ES-I3 (cell line): ENCODE data around the gene NLRC4.

Experiments
- H3K36me3 ChIP-seq: 2 replicates; pipeline ENCODE4 v1.6.1; 2013; ENCODE audit warnings: mild to moderate bottlenecking, low read length, control low read depth, moderate library complexity; ENCODE audit not compliant: insufficient read depth
- H3K4me1 ChIP-seq: 2 replicates; pipeline ENCODE4 v1.6.1; 2013; ENCODE audit warnings: mild to moderate bottlenecking, control low read depth, low read length; ENCODE audit not compliant: insufficient read depth
- H3K9ac ChIP-seq: 2 replicates; pipeline ENCODE4 v1.6.1; 2013; ENCODE audit warnings: low read depth, mild to moderate bottlenecking, low read length, moderate library complexity
- H3K9me3 ChIP-seq: 2 replicates; pipeline ENCODE4 v1.6.1; 2013; ENCODE audit warnings: mild to moderate bottlenecking, low read length, moderate library complexity; ENCODE audit not compliant: control insufficient read depth, insufficient read depth

Gene NLRC4

DNA sequence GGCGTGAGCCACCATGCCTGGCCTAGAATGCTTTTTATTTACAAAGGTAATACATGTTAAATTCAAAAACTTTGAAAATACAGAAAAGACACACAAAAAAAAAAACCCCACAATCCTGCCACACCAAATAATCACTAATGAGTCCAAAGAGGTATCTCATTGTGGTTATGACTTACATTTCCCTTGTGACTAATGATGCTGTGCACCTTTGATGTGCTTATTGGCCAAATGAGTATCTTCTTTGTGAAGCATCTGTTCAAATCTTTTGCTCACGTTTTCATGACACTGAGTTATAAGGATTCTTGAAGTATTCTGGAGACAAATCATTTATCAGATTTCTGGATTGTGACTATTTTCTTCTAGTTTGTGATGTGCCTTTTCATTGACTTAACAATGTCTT lies 6.4 kb upstream of the NLRC4 start:
- H3K36me3 ChIP-seq = no peaks in the 10 kb centered on the region
- H3K9ac ChIP-seq = no peak overlapping the region
- no peaks in the 10 kb centered on the region for H3K9me3 ChIP-seq
- H3K4me1 ChIP-seq = no peaks in the 10 kb centered on the region

DNA sequence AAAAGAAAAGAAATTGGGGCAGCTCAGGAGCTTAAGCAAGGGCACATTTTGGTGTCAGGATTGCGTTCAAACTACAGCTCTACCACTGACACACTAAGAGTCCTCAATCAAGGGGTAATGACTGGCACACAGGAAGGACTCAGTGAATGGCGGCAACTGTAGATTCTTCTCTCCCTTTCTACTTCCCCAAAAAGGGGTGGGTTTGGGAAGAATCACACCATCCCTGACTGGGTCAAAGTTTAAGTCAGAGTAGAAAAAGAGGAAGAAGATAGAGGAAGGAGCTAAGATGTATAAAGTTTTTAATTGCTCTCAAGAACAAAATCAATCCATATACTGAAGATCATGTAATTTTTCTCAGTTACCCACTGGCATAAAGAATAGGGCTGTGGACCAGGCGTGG lies 2.6 kb downstream of the NLRC4 start:
- Histone ChIP-seq H3K36me3 (no peaks in the 10 kb centered on the region), H3K9ac (no peak overlapping the region), H3K4me1 (no peaks in the 10 kb centered on the region), H3K9me3 (no peaks in the 10 kb centered on the region)

DNA sequence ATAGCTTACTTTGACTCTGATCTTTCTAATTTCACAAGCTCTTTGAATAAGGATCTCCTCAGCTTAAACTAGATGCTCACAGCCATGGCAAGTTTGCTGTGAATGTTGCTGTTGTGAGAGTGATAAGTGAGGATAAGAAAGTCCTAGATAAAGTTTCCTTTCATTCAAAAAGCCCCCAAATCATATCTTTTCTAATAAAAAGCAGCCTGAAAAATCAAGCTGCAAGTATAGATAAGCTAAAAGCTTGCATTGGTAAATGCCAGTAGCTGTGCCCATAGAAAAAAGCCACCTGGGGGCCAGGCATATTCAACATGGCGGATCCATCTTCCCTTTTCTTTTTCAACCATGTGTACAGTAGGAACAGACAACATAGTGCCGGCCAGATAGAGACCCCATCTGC lies 4.3 kb downstream of the NLRC4 start:
- no peaks in the 10 kb centered on the region for H3K4me1 ChIP-seq
- no peaks in the 10 kb centered on the region for H3K36me3 ChIP-seq
- H3K9ac ChIP-seq = no peak overlapping the region
- no peaks in the 10 kb centered on the region for H3K9me3 ChIP-seq

DNA sequence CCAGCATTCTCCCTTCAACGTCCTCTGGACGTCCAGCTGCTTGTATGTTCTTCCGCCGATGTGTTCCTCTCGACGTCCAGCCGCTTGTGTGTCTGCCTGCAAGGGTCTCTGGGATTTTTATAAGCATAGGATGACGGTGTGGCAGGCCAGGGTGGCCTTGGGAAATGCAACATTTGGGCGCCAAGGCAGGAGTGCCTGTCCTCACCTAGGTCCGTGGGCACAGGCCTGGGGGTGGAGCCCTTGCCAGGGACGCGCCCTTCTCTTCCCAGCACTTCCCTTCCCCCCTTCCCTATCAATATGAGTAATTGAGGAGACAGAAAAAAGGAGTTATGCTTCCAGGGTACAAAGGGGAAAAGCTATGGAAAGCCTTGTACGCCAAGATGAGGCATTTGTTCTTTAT lies 6.4 kb downstream of the NLRC4 start:
- Histone ChIP-seq H3K9ac (no peak overlapping the region), H3K9me3 (no peaks in the 10 kb centered on the region), H3K36me3 (no peaks in the 10 kb centered on the region), H3K4me1 (no peaks in the 10 kb centered on the region)

- Histone ChIP-seq H3K36me3 (no peaks in the 10 kb centered on the region), H3K9me3 (no peaks in the 10 kb centered on the region), H3K9ac (no peak overlapping the region), H3K4me1 (no peaks in the 10 kb centered on the region)
Observed at GRCh38 chr2:32250290-32250689, 14.4 kb downstream of the NLRC4 start.

DNA sequence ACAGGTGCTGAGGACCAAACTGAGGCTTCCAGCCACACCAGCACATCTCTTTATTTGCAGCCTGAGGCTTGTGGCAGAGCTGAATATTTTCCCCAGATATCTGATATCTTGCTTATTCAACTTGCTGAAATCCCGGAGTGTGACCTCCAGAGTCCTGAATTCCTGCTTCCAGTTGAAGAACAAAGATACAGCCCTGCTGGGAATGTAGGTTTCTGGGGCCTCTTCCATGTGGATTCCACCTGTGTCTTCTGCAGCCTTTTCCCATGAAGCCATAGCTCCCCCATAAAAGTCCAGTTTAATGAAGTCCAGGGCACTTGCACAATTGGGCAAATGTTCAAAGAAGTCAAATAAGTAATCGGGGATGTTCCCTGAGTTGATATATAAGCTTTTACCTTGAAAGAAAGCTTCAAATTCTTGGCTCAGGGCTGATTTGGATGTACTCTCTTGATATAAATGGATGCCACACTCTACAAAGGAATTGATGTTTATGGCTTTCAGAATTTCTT lies 14.9 kb downstream of the NLRC4 start:
- Histone ChIP-seq H3K9ac (no peak overlapping the region), H3K4me1 (no peaks in the 10 kb centered on the region)

DNA sequence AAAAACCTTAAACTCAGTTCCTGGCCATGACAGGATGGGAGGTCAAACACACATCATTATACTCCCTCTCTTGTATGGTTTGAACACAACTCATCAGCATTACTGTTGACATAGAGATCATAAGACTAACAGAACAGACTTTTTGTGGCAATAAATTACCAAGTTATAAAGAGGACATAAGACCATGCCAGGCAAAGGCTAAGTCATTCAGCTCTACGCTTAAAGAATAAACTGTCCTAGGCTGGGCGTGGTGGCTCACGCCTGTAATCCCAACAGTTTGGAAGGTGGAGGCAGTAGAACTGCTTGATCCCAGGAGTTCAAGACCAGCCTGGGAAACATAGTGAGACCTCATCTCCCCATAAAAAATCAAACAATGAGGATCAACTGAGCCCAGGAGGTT lies 16.4 kb downstream of the NLRC4 start:
- Histone ChIP-seq H3K36me3 (no peaks in the 10 kb centered on the region), H3K9ac (no peak overlapping the region), H3K9me3 (no peaks in the 10 kb centered on the region), H3K4me1 (no peaks in the 10 kb centered on the region)

More for the DNA sequence above, 14.9 kb downstream of the NLRC4 start:
- no peaks in the 10 kb centered on the region for H3K9me3 ChIP-seq
- H3K36me3 ChIP-seq = no peaks in the 10 kb centered on the region

DNA sequence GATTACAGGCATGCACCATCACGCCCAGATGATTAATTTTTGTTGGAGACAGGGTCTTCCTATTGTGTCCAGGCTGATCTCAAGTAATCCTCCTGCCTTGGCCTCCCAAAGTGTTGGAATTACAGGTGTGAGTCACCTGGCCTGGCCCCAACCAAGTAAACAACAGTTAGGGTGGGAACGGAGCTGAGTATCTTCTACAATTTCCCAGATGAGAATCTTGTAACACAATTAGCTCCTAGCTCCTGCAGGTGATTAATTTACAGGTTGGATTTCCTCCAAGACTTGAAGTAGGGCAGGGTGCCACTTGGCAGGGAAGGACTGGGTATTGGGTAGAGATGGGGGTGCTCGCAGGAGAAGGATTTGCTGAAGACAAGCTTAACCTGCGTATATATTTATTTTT lies 17.8 kb downstream of the NLRC4 start:
- Histone ChIP-seq H3K4me1 (no peaks in the 10 kb centered on the region), H3K9ac (no peak overlapping the region), H3K9me3 (no peaks in the 10 kb centered on the region), H3K36me3 (no peaks in the 10 kb centered on the region)

GRCh38 chr2:32242331-32242730 lies 22.4 kb downstream of the NLRC4 start:
- no peaks in the 10 kb centered on the region for H3K4me1 ChIP-seq
- H3K9ac ChIP-seq = no peak overlapping the region
- H3K9me3 ChIP-seq = no peaks in the 10 kb centered on the region
- no peaks in the 10 kb centered on the region for H3K36me3 ChIP-seq

- Histone ChIP-seq H3K4me1 (no peaks in the 10 kb centered on the region), H3K36me3 (no peaks in the 10 kb centered on the region), H3K9ac (no peak overlapping the region), H3K9me3 (no peaks in the 10 kb centered on the region)
Observed at GRCh38 chr2:32237996-32238395, 26.7 kb downstream of the NLRC4 start.

- no peaks in the 10 kb centered on the region for H3K36me3 ChIP-seq
- no peaks in the 10 kb centered on the region for H3K4me1 ChIP-seq
- no peak overlapping the region for H3K9ac ChIP-seq
- no peaks in the 10 kb centered on the region for H3K9me3 ChIP-seq
Observed at GRCh38 chr2:32237488-32237887, 27.2 kb downstream of the NLRC4 start.

DNA sequence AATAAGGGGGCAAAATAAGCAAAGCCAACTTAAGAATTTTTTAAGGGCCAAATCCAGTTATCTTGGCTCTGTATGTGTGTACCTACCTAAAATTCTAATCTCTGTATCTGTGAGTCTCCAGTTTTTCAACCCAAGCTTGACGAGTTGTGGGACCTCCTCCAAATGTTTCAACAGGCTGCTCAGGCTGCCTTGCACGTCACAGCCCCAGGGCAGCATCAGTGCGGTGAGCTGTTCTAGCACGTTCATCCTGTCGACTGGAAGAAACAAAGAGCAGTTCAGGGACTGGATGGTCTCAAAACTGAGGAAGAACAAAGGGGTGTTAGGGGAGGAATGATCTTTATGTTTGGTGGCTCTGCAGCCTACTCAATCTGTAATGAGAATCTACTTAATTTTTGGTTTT lies 29.4 kb downstream of the NLRC4 start:
- Histone ChIP-seq H3K9ac (no peak overlapping the region), H3K4me1 (no peaks in the 10 kb centered on the region), H3K9me3 (no peaks in the 10 kb centered on the region), H3K36me3 (no peaks in the 10 kb centered on the region)

- Histone ChIP-seq H3K9me3 (no peaks in the 10 kb centered on the region), H3K9ac (no peak overlapping the region), H3K4me1 (no peaks in the 10 kb centered on the region), H3K36me3 (no peaks in the 10 kb centered on the region)
Observed at GRCh38 chr2:32231959-32232358, 32.7 kb downstream of the NLRC4 start.

- H3K9me3 ChIP-seq = no peaks in the 10 kb centered on the region
- no peaks in the 10 kb centered on the region for H3K4me1 ChIP-seq
- no peaks in the 10 kb centered on the region for H3K36me3 ChIP-seq
- no peak overlapping the region for H3K9ac ChIP-seq
Observed at GRCh38 chr2:32229635-32230034, 35.1 kb downstream of the NLRC4 start.

GRCh38 chr2:32228181-32228580 lies 36.5 kb downstream of the NLRC4 start:
- Histone ChIP-seq H3K36me3 (0 out of 2 replicates have a peak, but pooled peaks cover 4% of the 10 kb centered on the region), H3K9ac (no peak overlapping the region), H3K4me1 (no peaks in the 10 kb centered on the region), H3K9me3 (no peaks in the 10 kb centered on the region)

- H3K9ac ChIP-seq = no peak overlapping the region
- H3K36me3 ChIP-seq = 0 out of 2 replicates have a peak, but pooled peaks cover 4% of the 10 kb centered on the region
- no peaks in the 10 kb centered on the region for H3K4me1 ChIP-seq
- H3K9me3 ChIP-seq = no peaks in the 10 kb centered on the region
Observed at GRCh38 chr2:32227492-32227891, 37.2 kb downstream of the NLRC4 start.
